HG03571 (cell line): Measurements from ENCODE around the gene SEC16B.

Source experiments
- ATAC-seq: cut with Tn5 transposase; IDR thresholded peaks from one replicate; pipeline ENCODE4 v1.9.1; 2021; ENCODE audit not compliant: unreplicated experiment

SEC16B gene

GRCh38 chr1:177979272-177979671 lies 9.4 kb upstream of the SEC16B start:
- ATAC-seq, result no peak

DNA sequence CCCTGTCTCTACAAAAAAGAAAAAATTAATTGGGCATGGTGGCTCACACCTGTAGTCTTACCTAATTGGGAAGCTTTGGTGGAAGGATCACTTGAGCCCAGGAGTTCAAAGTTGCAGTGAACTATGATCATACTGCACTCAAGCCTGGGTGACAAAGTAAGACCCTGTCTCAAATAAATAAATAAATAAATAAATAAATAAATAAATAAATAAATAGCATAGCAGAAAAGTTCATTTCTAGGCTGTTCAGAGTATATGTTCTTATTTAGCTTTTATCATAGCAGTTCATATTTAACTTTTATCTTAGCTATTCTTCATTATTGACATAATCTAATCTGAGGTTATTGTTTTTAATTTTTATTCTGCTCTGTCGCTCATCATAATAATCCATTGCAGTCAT lies 8.7 kb upstream of the SEC16B start:
- ATAC-seq, result no peak

DNA sequence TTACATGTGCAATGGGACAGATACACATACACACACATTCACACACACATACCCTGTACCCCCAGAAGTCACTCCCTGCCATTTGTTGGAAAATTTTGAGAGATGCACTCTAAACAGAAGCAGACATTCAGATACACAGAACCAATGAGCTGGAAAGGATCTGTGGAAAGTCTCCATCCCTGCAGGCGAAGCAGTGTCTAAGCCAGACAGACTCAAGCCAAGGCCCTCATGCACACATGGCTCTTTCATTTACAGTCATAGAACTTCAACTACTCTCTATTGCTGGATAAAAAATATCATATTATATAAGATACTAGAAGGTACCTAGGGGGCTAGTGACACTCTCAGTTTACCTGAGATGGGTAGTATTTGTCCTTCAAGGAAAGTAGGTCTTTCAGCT lies 7.3 kb upstream of the SEC16B start:
- ATAC-seq, result no peak

GRCh38 chr1:177976596-177976995 lies 6.7 kb upstream of the SEC16B start:
- ATAC-seq, result no peak

GRCh38 chr1:177975588-177976495 lies 6.0 kb upstream of the SEC16B start:
- ATAC-seq, result no peak

DNA sequence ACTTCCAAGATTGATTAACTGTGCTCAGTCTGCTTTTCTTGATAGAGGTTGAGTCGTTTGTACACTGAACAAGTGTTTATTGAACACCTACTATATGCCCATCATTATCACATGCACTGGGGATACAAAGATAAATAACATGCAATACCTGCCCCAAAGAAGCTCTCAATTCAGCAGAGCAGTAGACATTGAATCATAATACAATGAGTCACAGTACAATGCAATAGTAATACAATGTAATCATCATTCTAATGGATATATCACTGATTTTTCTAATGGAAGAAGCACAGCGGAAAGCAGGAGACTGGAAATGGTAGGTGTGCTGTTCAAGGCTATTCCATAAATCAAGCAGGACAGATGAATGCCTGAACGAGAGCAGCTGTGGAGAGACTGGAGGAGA lies 3.7 kb upstream of the SEC16B start:
- ATAC-seq, result no peak

DNA sequence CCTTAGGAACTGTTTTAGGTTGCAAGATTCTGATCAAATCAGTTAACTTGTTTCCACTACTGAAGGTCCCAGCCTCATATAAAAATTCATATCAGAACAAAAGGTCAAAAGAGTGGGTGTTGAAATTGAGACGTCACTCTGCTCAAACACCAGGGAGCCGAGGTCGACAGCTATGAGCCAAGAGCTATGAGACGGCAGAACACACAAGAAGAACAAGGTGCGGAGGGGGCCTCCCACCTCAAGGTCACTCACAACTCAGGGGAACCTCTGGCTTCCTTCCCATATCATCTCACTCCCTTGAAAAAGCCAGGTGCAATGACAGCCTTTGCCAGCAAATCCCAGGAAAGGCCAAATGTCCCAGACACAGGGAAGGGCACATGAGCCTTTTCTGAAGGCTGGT lies 749 bp downstream of the SEC16B start:
- no peak for ATAC-seq

DNA sequence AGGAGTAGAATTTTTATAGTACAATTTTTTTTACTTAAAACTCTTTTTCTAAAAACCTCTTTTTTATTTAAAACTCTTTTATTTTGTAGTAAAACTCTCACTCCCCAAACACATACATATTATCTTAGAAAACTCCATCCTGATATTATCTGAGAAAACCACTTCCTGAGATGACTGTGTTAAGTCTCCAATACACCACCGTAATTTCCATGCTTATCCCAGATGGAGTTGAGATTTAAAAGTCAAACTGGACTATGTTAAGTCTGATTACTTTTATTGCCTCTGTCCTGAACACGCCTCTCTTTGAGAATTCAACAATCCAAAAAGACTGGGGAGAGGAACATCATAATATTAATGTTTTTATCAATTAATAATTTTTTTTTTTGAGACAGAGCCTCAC lies 3.7 kb downstream of the SEC16B start:
- ATAC-seq, result no peak

DNA sequence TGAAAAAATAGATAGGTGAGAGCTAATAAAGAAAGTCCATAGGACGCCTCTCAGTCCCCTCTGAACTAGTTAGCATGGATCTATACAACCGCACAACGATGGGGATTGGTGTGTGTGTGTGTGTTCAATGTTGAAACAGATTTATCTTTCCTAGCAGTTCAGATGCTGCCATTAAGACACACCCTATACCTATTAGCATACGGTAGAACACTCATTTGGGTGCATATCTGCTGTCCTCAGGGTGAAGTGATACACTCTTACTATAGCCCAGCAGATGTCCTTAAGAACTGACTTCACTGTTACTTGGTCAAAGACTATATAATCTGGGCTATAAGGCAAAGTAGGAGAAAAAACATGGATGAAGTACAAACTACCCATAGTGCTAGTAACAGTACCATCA lies 4.6 kb downstream of the SEC16B start:
- no peak for ATAC-seq

DNA sequence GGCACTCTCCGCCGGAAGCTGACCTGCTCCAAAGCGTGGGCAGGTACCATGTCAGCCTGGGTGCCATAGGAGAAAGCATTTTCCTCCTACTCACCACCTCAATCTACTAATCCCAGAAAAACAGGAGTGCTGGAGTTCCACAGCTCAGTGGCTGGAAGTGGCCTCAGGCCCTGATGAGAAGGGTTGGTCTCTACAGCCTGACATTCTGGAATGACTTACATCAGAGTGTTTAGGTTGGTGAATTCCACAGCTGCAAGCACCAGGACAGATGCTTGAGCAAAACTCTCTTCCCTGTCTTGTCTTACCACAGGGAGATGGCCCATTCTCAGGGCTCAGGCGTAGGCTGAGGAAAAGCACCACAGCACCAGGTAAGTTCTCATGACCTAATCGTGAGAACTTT lies 5.5 kb downstream of the SEC16B start:
- ATAC-seq, result no peak

DNA sequence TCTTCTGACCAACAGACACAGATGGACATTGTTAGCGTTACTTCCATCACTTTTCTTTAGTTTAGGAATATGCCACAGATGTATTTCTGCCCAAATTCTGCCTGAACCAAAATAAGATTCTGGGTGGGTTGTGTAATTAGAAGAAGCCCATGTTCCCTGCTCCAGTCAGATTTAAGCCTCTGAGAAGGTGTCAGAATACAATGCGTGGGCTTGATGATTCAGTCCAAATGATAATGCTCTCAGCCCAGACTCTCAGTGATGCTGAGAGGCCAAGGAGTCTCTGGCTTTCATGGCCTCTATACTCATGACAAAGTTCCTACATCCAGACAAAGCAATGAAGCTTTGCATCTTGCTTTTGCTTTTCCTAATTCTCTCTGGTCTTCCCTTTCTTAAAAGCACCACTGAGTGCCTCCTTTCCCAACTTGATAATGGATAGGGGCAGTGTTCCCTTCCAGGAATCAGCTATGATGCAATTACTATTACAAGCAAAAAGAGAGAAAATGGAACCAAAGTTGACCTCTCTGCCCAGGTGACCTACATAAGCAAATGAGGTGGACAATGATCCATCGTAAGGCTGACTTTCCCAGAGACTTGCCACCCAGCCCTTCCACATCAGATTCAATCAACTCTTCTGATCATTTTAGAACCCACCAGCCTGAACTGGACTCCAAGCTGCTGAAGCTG lies 8.8 kb downstream of the SEC16B start:
- no peak for ATAC-seq

DNA sequence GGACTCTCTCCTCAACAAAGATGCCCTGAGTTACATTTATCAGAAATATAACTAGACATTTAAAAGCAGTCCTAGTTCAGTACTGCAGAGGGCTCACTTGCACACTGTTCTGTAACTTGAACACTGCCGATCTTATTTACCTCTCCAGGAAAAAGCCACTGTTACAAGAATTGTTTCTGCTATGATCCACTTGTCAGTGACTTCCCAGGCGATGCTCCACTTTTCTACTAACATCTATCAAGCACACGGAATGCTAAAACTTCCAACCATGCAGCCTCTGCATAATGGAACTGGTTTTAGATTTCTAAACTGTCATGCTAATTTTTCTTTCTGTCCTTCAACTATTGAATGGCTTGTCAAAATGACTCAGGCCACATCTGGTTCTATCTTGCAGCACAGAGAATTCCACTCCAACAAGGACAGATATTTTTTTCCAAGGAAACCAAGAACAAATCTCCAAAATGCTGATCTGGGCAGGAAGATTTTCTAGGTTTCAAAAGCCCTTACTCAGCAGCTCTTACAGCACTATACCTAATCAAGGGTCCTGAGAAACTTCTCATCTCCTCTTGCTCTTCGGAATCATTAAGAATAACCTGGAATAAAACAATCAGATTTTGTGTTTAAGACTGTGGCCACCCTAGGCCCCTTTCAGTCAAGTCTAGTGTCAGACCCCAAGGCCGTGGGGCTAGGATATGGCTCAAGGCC lies 9.9 kb downstream of the SEC16B start:
- ATAC-seq, result no peak

DNA sequence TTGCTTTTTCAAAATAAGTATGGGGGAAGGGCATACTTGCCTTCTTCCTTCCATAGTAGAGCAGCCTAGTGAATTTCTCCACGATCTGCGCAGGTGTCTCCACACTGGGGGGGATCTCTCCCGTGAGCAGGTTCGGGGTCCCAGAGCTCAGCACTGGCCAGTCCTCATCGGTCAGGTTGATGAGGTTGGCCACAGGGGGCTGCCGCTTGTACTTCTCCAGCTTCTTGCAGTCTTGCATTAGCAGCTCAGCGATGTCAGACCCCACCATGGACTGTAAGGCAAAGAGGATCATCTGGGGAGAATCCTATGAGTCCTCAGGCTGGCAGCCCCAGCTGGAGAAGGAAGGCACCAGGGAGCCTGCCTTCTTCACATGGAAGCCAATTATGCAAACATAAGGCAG lies 11.8 kb downstream of the SEC16B start:
- no peak for ATAC-seq

- no peak for ATAC-seq
Measured at GRCh38 chr1:177954076-177954475, 15.8 kb downstream of the SEC16B start.

DNA sequence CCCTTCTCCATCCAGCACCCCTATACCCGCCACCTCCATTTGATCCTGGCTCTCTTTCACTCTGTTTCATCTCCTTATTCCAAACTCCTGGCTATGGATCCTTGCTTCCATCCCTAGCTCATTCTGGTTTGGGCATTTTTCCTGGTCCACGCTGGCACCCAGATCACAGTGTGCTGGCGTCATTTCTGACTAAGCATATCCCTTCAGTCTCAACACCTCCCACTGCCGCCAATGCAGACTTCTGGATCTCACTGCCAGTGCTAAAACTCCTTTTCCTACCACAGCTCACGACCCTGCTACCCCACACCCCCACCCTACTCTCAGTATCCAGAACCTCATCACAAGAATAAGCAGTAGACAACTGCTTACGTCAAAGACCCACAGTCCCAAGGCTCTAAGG lies 16.3 kb downstream of the SEC16B start:
- no peak for ATAC-seq

DNA sequence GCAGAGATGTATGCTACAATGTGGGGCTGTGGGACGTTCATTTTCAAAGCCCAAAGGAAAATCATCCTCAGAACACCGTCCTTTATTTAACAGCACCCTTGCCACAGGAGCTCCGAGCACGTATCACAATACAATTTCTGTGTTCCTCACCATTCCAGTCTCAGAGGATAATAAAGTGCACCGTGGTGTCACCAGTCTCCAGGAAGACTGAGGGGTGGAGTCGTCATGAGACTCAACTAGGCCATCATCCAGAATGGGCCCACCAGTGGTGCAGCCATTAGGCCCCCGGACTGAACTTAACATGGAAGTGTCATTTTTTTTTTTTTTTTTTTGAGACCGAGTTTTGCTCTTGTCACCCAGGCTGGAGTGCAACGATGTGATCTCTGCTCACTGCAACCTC lies 17.2 kb downstream of the SEC16B start:
- ATAC-seq, result no peak

DNA sequence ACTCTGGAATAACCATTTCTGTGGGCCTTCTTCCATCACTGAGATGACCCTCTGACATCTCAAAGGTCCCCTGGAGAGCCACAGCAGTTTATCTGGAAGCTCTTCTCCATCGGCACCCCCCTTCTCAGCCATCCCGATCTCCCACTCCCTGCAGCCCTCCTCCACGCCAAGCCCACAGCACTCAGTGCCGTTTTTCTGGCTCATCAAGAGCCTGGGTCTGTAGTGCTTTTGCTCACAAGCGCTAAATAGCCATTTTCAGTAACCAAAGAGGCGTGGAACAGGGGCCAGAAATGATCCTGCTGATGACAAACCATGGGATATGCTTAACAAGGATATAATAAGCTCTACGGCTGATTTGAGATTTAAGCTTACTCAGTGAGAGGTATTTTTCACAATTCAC lies 17.6 kb downstream of the SEC16B start:
- no peak for ATAC-seq

DNA sequence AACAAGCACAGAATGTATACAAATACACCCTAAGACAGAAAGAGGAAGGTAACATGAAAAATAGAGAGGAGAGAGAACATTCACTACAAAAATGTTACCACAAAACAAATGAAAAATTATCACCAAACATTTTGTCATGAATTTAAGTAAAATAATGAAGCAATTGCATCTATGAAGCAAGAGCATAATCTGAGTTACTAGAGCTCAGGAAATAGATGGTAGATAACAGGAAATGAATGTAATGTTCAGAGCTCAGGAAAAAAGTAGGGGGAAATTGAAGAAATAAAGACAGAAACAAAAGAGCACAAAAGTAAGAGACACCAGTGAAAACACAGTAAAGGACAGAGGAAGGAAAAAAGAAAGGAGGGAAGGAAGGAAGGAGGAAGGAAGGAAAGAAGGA lies 19.4 kb downstream of the SEC16B start:
- no peak for ATAC-seq

GRCh38 chr1:177948336-177948972 lies 21.4 kb downstream of the SEC16B start:
- no peak for ATAC-seq

GRCh38 chr1:177947623-177948022 lies 22.2 kb downstream of the SEC16B start:
- no peak for ATAC-seq

DNA sequence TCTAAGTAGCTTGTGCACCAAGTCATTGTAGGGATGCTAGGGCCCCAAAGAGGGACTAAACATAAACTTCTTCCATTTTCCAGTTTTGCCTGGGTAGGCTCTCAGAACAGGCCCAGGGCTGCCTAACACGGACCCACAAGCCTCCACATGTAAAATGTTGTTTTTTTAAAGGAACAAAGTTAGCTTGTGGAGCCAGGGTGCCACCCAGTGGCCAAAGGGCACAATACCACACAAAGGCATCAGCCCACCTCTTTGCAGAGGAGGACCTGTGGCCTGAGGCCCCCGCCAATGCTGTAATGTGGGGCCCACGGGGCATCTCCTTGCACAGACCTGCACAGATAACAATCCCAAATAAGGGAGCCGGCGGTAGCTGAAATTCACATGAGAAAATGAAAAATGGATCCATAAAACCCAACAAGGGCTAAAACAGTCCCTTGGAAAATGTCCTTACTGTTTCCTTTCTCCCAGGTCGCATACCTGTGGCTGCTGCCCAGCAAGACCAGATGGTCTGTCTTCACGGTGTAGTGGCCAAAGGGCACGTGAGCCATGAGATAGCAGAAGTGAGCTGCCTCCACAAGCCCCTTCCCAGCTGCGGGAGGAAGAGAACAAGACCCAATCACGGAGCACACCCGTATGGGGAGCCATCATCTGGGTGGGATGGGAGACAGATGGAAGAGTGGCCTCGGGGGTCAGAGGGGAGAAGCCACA lies 23.8 kb downstream of the SEC16B start:
- ATAC-seq, result peak; percentile 52
